Suprapubic skin (tissue), 4 donors: Measurements from ENCODE around the gene NF1. TPM values are rescaled to one million over a fixed set of nuclear protein-coding genes. Genes with fewer than 3 reads are reported as not detected.
"Not testable (repeated sequence)": the region's sequence is repeated elsewhere in the genome, so short reads cannot be mapped to it uniquely, and the experiment has no call there.

Experiments used
- DNase-seq, 2 donors: peaks; one replicate each; pipeline ENCODE4 v3.0.0-alpha.2; 2019; ENCODE audit warnings: low spot score in 2 of 2
- H3K27ac ChIP-seq: fragments of 200-600 bp; sonication (generic); one replicate; pipeline ENCODE4 v1.5.1; 2019
- H3K27me3 ChIP-seq: fragments of 200-600 bp; sonication (generic); one replicate; pipeline ENCODE4 v1.5.1; 2019
- H3K36me3 ChIP-seq: fragments of 200-600 bp; sonication (generic); one replicate; pipeline ENCODE4 v1.5.1; 2019
- H3K4me1 ChIP-seq: fragments of 200-600 bp; sonication (generic); one replicate; pipeline ENCODE4 v1.5.1; 2019
- H3K4me3 ChIP-seq: fragments of 200-600 bp; sonication (generic); one replicate; pipeline ENCODE4 v1.5.1; 2019; ENCODE audit warnings: mild to moderate bottlenecking
- H3K9me3 ChIP-seq: fragments of 200-600 bp; sonication (generic); one replicate; pipeline ENCODE4 v1.5.1; 2019
- EP300 ChIP-seq: sonication (generic); formaldehyde crosslinking; IDR thresholded peaks from one replicate; pipeline ENCODE4 v1.6.1; 2017; ENCODE audit warnings: antibody characterized with exemption
- POLR2A ChIP-seq, 2 donors: fragments of 450-650 bp; IDR thresholded peaks; one replicate each; pipeline ENCODE4 v1.6.1; 2017; ENCODE audit warnings: antibody characterized with exemption in 2 of 2, mild to moderate bottlenecking in 2 of 2, moderate library complexity in 2 of 2
- POLR2AphosphoS5 ChIP-seq, 3 donors: sonication (generic); formaldehyde crosslinking; IDR thresholded peaks; one replicate each; pipeline ENCODE4 v1.6.1; 2017; ENCODE audit warnings: antibody characterized with exemption in 3 of 3
- WGBS: methylation state at CpG from one replicate; pipeline ENCODE4 v1.1.5; 2018; 5-methylcytosine and 5-hydroxymethylcytosine counted together
- total RNA-seq, 4 donors: library from RNA; depleted of rRNA; stranded (reverse); fragments of >200 nt; gene quantifications; one replicate each; pipeline ENCODE4 v1.1.0, GENCODE V29; 2016
- TF ChIP-seq, protein P1 (sequence below), 2 donors: fragments of 200-600 bp in 1 of 2; fragments of 450-650 bp in 1 of 2; sonication (generic) in 1 of 2; IDR thresholded peaks; one replicate each; pipeline ENCODE4 v1.5.1; 2016 to 2019; ENCODE audit warnings: antibody characterized with exemption in 2 of 2, mild to moderate bottlenecking in 1 of 2, moderate library complexity in 1 of 2

Gene NF1
- total RNA-seq, 4 donors from 2014 or later: 32.3 to 113 (median 45.4) TPM

DNA sequence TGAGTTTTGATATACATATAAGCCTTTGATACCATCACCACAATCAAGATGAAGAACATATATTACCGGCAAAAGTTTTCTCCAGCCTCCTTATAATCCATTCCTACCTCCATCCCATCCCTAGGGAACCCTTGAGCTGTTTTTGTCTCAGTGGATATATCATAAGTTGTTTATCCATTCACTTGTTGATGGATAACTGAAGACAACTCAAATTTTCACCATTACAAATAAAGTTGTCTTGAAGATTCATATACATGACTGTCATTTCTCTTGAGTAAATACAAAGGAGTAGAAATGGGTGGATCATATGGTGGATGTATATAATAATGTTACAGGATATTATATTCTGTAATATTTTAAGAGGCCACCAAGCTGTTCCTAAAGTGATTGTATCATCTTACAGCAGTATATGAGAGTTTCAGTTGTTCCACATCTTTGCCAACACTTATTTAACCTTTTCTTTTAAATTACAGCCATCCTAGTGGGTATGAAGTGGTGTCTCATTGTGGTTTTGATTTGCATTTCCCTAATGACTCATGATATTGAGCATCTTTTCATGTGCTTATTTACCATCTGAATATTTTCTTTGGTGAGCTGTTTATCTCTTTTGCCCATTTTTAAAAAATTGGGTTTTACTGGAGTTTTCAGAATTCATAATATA is 17.4 kb downstream of the NF1 start:
- no peak for DNase-seq
- Histone ChIP-seq H3K9me3 (no peaks in the 10 kb centered on the region), H3K4me3 (no peak overlapping the region), H3K27me3 (no peaks in the 10 kb centered on the region), H3K36me3 (no peaks in the 10 kb centered on the region), H3K27ac (no peak overlapping the region), H3K4me1 (no peaks in the 10 kb centered on the region)
- 93% methylated on average over 1 of the region's 1 CpG for WGBS
- TF ChIP-seq EP300: no peak
- TF ChIP-seq, protein P1, sequence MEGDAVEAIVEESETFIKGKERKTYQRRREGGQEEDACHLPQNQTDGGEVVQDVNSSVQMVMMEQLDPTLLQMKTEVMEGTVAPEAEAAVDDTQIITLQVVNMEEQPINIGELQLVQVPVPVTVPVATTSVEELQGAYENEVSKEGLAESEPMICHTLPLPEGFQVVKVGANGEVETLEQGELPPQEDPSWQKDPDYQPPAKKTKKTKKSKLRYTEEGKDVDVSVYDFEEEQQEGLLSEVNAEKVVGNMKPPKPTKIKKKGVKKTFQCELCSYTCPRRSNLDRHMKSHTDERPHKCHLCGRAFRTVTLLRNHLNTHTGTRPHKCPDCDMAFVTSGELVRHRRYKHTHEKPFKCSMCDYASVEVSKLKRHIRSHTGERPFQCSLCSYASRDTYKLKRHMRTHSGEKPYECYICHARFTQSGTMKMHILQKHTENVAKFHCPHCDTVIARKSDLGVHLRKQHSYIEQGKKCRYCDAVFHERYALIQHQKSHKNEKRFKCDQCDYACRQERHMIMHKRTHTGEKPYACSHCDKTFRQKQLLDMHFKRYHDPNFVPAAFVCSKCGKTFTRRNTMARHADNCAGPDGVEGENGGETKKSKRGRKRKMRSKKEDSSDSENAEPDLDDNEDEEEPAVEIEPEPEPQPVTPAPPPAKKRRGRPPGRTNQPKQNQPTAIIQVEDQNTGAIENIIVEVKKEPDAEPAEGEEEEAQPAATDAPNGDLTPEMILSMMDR (IDR thresholded peaks at IDR 0.05): no peak
- no peak for TF ChIP-seq POLR2A (IDR thresholded peaks at IDR 0.05)
- TF ChIP-seq POLR2AphosphoS5 (IDR thresholded peaks at IDR 0.05): no peak

DNA sequence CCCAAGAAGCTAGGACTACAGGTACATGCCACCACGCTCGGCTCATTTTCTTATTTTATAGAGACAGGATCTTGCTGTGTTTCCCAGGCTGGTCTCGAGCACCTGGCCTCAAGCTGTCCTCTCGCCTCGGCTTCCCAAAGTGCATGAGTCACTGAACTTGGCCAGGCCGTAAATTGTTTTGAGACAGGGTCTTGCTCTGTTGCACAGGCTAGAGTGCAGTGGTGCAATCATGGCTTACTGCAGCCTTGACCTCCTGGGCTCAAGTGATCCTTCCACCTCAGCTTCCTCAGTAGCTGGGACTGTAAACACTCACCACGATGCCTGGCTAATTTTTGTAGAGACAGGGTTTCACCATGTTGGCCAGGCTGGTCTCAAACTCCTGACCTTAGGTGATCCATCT is 18.6 kb downstream of the NF1 start:
- H3K36me3 ChIP-seq, H3K27me3 ChIP-seq, H3K9me3 ChIP-seq, H3K4me1 ChIP-seq, H3K4me3 ChIP-seq, DNase-seq, H3K27ac ChIP-seq: not testable (repeated sequence)
- WGBS: 75% methylated on average over 7 of the region's 7 CpGs

DNA sequence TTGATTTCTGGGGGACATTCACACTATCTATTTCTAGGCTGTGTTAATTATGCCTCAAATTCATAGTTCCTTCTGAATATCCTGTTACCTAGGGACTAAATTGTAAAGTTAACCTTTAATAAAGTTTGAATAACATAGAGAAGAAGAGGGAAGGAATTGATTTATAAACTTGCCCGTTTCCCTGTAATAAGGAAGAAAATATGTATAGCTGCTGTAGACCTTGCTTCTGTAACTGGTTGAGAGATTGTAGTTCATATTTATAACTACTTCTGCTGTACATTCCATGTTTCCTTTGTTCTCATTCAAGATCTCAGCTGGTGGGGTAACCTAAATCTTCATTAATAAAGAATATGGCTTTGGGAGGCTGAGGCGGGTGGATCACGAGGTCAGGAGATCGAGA is 19.2 kb downstream of the NF1 start:
- Histone ChIP-seq H3K27me3 (no peaks in the 10 kb centered on the region), H3K27ac (no peak overlapping the region), H3K4me3 (no peak overlapping the region), H3K4me1 (no peaks in the 10 kb centered on the region), H3K9me3 (no peaks in the 10 kb centered on the region), H3K36me3 (no peaks in the 10 kb centered on the region)
- no peak for DNase-seq
- TF ChIP-seq EP300 (no peak), POLR2A (IDR thresholded peaks at IDR 0.05) (no peak), POLR2AphosphoS5 (IDR thresholded peaks at IDR 0.05) (no peak)
- TF ChIP-seq, protein P1 (IDR thresholded peaks at IDR 0.05): no peak
- 94% methylated on average over 4 of the region's 4 CpGs for WGBS

DNA sequence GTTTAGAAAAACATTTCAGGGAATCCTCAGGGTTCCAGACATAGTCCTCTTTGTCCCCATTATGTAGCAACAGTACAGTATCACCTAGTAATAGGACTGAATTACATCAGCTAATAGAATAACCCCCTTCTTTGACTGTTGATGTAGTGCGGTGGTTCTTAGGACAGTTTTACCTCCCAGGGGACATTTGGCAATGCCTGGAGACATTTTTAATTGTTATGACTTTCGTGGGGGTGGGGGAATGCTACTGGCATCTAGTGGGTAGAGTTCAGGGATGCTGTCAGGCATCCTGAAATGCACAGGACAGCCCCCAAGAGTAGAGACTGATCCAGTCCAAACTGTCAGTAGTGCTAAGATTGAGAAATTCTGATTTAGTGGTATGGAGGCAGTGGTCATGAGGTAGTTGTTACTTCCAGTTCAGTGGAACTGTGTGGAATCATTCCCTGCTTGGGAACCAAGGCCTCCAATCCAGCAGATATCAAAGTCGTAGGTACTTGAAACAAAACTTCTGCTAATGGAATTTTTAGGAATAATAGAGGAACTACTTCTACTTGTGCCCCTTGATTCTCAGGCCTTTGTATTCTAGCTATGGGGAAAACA is 20.3 kb downstream of the NF1 start:
- no peaks in the 10 kb centered on the region for H3K27me3 ChIP-seq
- no peak for DNase-seq
- no peaks in the 10 kb centered on the region for H3K4me1 ChIP-seq
- H3K36me3 ChIP-seq: no peaks in the 10 kb centered on the region
- H3K9me3 ChIP-seq: no peaks in the 10 kb centered on the region
- WGBS: 80% methylated on average over 3 of the region's 3 CpGs
- no peak overlapping the region for H3K4me3 ChIP-seq
- TF ChIP-seq POLR2A (IDR thresholded peaks at IDR 0.05) (no peak), EP300 (no peak), POLR2AphosphoS5 (IDR thresholded peaks at IDR 0.05) (no peak)
- TF ChIP-seq, protein P1 (IDR thresholded peaks at IDR 0.05): no peak
- H3K27ac ChIP-seq: no peak overlapping the region

DNA sequence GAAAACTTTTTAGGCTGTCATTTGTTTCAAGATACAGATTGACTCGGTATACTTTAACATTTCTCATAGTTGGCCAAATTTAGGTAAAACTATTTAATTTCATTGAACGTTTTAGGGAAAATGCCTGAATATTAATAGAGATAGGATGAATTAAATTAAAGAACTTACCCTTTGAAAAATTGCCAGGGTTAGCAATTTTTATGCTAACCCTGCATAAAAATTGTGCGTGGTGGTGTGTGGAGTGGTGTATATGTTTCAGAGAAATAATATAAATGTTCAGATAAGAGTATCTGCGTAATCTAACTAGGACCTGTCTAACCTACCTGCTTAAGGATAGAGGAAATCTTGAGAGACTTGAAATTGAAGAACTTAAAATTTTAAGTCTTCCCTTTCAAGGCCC is 21.4 kb downstream of the NF1 start:
- H3K9me3 ChIP-seq: no peaks in the 10 kb centered on the region
- H3K4me3 ChIP-seq: no peak overlapping the region
- no peaks in the 10 kb centered on the region for H3K27me3 ChIP-seq
- DNase-seq: no peak
- WGBS: 85% methylated on average over 4 of the region's 4 CpGs
- H3K4me1 ChIP-seq: no peaks in the 10 kb centered on the region
- H3K27ac ChIP-seq: no peak overlapping the region
- H3K36me3 ChIP-seq: no peaks in the 10 kb centered on the region
- TF ChIP-seq, protein P1 (IDR thresholded peaks at IDR 0.05): no peak
- TF ChIP-seq POLR2A (IDR thresholded peaks at IDR 0.05) (no peak), POLR2AphosphoS5 (IDR thresholded peaks at IDR 0.05) (no peak), EP300 (no peak)

DNA sequence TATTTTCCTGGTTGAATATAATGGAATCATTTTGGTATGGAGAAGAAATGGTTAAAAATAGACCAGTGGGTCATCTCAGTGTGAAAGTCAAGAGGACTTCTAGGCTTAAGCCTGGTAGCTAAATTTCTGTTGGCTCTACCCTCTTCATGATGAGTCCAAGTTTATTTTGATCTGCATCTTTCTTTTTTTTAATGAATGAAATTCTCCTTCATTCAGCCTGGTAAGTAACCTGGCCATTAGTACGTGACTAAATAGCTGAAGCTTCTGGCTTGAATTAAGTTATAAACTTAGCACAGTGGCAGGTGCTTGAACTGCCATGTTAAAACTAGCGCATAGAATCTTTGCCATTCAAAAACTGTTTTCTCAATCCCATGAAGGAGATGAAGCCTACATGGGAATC is 28.0 kb downstream of the NF1 start:
- Histone ChIP-seq H3K27me3 (no peaks in the 10 kb centered on the region), H3K4me1 (no peaks in the 10 kb centered on the region), H3K36me3 (no peaks in the 10 kb centered on the region), H3K9me3 (no peaks in the 10 kb centered on the region), H3K4me3 (no peak overlapping the region), H3K27ac (no peak overlapping the region)
- DNase-seq: no peak
- WGBS: 63% methylated on average over 2 of the region's 2 CpGs
- no peak for TF ChIP-seq POLR2A (IDR thresholded peaks at IDR 0.05)
- no peak for TF ChIP-seq EP300
- no peak for TF ChIP-seq POLR2AphosphoS5 (IDR thresholded peaks at IDR 0.05)
- TF ChIP-seq, protein P1 (IDR thresholded peaks at IDR 0.05): no peak
